Panc1 (cell line): ENCODE measurements around the gene IFI44L. TPM values are rescaled to one million over a fixed set of nuclear protein-coding genes. Genes with fewer than 3 reads are reported as not detected.

Experiments used
- ATAC-seq: fragments of 200-7000 bp; cut with Tn5 transposase; 2 replicates; pipeline ENCODE4 v1.9.1; 2020; ENCODE audit warnings: mild to moderate bottlenecking, moderate library complexity
- BruUV-seq: library from RNA; stranded (reverse); fragments of 400-500 nt; replicated peaks from 2 replicates; lab custom pipeline; 2021; lab: Mats Ljungman, UMichigan
- CTCF ChIA-PET: fragments of 300-600 bp; sonication (Branson Sonifier 250); formaldehyde crosslinking; loops from one replicate; lab custom pipeline; 2022; ENCODE audit warnings: antibody characterized with exemption; lab: Charles Lee
- POLR2A ChIA-PET: fragments of 300-600 bp; sonication (Branson Sonifier 250); formaldehyde crosslinking; loops from one replicate; lab custom pipeline; 2022; ENCODE audit warnings: antibody characterized with exemption; lab: Charles Lee
- DNase-seq: peaks from one replicate; pipeline ENCODE4 v3.0.0-alpha.2; 2010; ENCODE audit warnings: low read depth, low spot score
- H3K27ac ChIP-seq: 2 replicates; pipeline ENCODE4 v1.5.1; 2011; ENCODE audit warnings: mild to moderate bottlenecking, low read length, inconsistent platforms
- H3K27me3 ChIP-seq: fragments of 200-500 bp; sonication (Bioruptor generic); 2 replicates; pipeline ENCODE4 v1.6.0; 2014; ENCODE audit warnings: low read length, inconsistent platforms; ENCODE audit not compliant: control insufficient read depth, insufficient read depth
- H3K36me3 ChIP-seq: fragments of 200-500 bp; sonication (Bioruptor generic); 2 replicates; pipeline ENCODE4 v1.5.1; 2014; ENCODE audit warnings: inconsistent platforms, mild to moderate bottlenecking, low read length, moderate library complexity; ENCODE audit not compliant: control insufficient read depth, insufficient read depth
- H3K4me1 ChIP-seq: 2 replicates; pipeline ENCODE4 v1.5.1; 2011; ENCODE audit warnings: inconsistent platforms, mild to moderate bottlenecking, low read length, moderate library complexity; ENCODE audit not compliant: control insufficient read depth, insufficient read depth
- H3K4me3 ChIP-seq, 2 experiments: 2 replicates each; pipeline ENCODE4 v1.5.1; 2011 to 2012; ENCODE audit warnings: low read depth in 2 of 2, low read length in 2 of 2, mild to moderate bottlenecking in 2 of 2, inconsistent platforms in 1 of 2, moderate library complexity in 1 of 2
- H3K9me3 ChIP-seq: fragments of 200-500 bp; sonication (Bioruptor generic); 2 replicates; pipeline ENCODE4 v1.5.1; 2014; ENCODE audit warnings: low read depth, mild to moderate bottlenecking, inconsistent platforms, low read length, moderate library complexity; ENCODE audit not compliant: control insufficient read depth, insufficient read depth
- POLR2AphosphoS5 ChIP-seq: IDR thresholded peaks from 2 replicates; pipeline ENCODE4 v1.6.1; 2012; ENCODE audit warnings: mild to moderate bottlenecking, low read depth, low read length, moderate library complexity
- SIN3A ChIP-seq: IDR thresholded peaks from 2 replicates; pipeline ENCODE4 v1.6.1; 2012; ENCODE audit warnings: low read depth, mild to moderate bottlenecking, low read length, moderate library complexity, borderline replicate concordance; ENCODE audit not compliant: insufficient read depth
- TCF7L2 ChIP-seq: IDR thresholded peaks from 2 replicates; pipeline ENCODE4 v1.6.1; 2011; ENCODE audit warnings: mild to moderate bottlenecking, low read depth, low read length, inconsistent platforms
- in situ Hi-C: cut with HindIII; loops from 2 replicates; pipeline ENCODE4 v1.10.0; 2016; ENCODE audit warnings: low sequenced_read_pairs, low pct_unique_long_range_greater_than_20kb
- intact Hi-C: fragments of 100-400 bp; cut with micrococcal nuclease; formaldehyde crosslinking; loops from one replicate; pipeline ENCODE4 v1.10.0; 2022; ENCODE audit not compliant: unreplicated experiment
- total RNA-seq: library from RNA; stranded (reverse); gene quantifications from one replicate; pipeline ENCODE4 v1.2.1, GENCODE V29; 2021; ENCODE audit not compliant: unreplicated experiment
- TF ChIP-seq, protein P1 (sequence below), 2 experiments: IDR thresholded peaks; 2 replicates each; pipeline ENCODE4 v1.6.1; 2011 to 2012; ENCODE audit warnings: low read depth in 2 of 2, control low read depth in 1 of 2, low read length in 1 of 2, mild to moderate bottlenecking in 1 of 2, moderate library complexity in 1 of 2; ENCODE audit not compliant: insufficient read depth in 1 of 2
- TF ChIP-seq, protein P2 (sequence below): fragments of 450-650 bp; IDR thresholded peaks from 2 replicates; pipeline ENCODE4 v1.5.1; 2017; ENCODE audit warnings: mild to moderate bottlenecking

The IFI44L gene
- total RNA-seq, 1 experiment from 2014 or later: 0.10 TPM

DNA sequence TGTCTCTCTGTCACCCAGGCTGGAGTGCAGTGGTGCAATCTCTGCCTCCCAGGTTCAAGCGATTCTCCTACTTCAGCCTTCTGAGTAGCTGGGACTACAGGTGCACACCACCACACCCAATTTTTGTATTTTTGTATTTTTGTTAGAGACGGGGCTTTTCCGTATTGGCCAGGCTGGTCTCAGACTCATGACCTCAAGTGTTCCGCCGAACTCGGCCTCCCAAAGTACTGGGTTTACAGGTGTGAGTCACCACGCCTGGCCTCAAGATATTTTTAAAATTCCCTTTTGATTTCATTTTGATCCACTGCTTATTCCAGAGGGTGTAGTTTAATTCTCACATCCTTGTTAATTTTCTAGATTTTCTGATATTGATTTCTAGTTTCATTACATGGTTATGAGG, 3.8 kb downstream of the IFI44L start:
- in situ Hi-C loops: no loop called here
- H3K9me3 ChIP-seq: no peaks in the 10 kb centered on the region
- H3K27me3 ChIP-seq: no peaks in the 10 kb centered on the region
- POLR2A ChIA-PET: no interaction called here
- DNase-seq: no peak
- H3K36me3 ChIP-seq: no peaks in the 10 kb centered on the region
- no peak overlapping the region for H3K27ac ChIP-seq
- CTCF ChIA-PET: no interaction called here
- ATAC-seq: no peak
- intact Hi-C loops: no loop called here
- no peaks in the 10 kb centered on the region for H3K4me1 ChIP-seq
- no peak overlapping the region for H3K4me3 ChIP-seq
- no TSS peak for BruUV-seq
- TF ChIP-seq, protein P1, sequence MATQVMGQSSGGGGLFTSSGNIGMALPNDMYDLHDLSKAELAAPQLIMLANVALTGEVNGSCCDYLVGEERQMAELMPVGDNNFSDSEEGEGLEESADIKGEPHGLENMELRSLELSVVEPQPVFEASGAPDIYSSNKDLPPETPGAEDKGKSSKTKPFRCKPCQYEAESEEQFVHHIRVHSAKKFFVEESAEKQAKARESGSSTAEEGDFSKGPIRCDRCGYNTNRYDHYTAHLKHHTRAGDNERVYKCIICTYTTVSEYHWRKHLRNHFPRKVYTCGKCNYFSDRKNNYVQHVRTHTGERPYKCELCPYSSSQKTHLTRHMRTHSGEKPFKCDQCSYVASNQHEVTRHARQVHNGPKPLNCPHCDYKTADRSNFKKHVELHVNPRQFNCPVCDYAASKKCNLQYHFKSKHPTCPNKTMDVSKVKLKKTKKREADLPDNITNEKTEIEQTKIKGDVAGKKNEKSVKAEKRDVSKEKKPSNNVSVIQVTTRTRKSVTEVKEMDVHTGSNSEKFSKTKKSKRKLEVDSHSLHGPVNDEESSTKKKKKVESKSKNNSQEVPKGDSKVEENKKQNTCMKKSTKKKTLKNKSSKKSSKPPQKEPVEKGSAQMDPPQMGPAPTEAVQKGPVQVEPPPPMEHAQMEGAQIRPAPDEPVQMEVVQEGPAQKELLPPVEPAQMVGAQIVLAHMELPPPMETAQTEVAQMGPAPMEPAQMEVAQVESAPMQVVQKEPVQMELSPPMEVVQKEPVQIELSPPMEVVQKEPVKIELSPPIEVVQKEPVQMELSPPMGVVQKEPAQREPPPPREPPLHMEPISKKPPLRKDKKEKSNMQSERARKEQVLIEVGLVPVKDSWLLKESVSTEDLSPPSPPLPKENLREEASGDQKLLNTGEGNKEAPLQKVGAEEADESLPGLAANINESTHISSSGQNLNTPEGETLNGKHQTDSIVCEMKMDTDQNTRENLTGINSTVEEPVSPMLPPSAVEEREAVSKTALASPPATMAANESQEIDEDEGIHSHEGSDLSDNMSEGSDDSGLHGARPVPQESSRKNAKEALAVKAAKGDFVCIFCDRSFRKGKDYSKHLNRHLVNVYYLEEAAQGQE (IDR thresholded peaks at IDR 0.05; ENCODE audit: insufficient read depth in 1 of 2, low read depth in 2 of 2, low read length in 1 of 2): no peak
- TF ChIP-seq SIN3A (no peak), POLR2AphosphoS5 (no peak), TCF7L2 (no peak)
- TF ChIP-seq, protein P2, sequence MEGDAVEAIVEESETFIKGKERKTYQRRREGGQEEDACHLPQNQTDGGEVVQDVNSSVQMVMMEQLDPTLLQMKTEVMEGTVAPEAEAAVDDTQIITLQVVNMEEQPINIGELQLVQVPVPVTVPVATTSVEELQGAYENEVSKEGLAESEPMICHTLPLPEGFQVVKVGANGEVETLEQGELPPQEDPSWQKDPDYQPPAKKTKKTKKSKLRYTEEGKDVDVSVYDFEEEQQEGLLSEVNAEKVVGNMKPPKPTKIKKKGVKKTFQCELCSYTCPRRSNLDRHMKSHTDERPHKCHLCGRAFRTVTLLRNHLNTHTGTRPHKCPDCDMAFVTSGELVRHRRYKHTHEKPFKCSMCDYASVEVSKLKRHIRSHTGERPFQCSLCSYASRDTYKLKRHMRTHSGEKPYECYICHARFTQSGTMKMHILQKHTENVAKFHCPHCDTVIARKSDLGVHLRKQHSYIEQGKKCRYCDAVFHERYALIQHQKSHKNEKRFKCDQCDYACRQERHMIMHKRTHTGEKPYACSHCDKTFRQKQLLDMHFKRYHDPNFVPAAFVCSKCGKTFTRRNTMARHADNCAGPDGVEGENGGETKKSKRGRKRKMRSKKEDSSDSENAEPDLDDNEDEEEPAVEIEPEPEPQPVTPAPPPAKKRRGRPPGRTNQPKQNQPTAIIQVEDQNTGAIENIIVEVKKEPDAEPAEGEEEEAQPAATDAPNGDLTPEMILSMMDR: no peak

DNA sequence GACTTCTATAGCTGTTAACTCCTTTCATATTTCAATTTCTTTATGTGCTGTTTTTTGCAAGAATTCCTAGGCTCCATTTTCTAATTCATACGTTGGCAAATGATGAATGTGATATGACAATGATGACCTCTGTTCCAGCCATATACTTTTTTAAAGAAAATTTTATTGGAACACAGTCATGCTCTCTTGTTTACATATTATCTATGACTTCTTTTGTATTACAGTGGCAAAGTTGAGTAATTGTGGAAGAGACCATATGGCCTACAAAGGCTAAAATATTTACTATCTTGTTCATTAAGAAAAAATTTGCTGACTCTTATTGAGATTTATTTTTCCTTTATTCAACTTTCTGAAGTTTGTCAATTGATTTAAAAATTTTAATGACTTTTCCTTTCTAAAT, 7.1 kb downstream of the IFI44L start:
- in situ Hi-C loops: no loop called here
- Histone ChIP-seq H3K9me3 (no peaks in the 10 kb centered on the region), H3K27ac (no peak overlapping the region), H3K27me3 (no peaks in the 10 kb centered on the region), H3K36me3 (no peaks in the 10 kb centered on the region), H3K4me3 (no peak overlapping the region), H3K4me1 (no peaks in the 10 kb centered on the region)
- TF ChIP-seq, protein P2: no peak
- TF ChIP-seq TCF7L2: no peak
- ATAC-seq: no peak
- no peak for DNase-seq
- BruUV-seq: no TSS peak
- intact Hi-C loops: no loop called here
- ChIA-PET CTCF (no interaction called here), POLR2A (no interaction called here)

DNA sequence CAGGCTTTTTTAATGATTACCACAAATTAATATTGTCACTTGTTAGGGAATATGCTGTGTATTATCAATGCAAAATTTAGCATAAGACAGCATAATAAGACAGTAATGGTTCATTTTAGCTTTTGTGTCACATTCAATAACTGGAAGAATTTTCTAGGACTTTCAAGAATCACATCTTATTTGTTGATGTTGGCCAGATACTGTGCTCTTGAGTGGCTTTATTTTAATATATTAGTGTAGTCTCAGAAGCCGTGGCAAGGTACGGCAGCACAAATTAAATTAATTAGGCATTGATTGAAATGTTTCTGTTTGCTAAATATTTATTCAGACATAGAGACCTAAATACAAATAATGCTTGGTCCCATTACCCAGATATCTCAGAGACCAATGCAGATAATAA, 10.4 kb downstream of the IFI44L start:
- ChIA-PET CTCF (no interaction called here), POLR2A (no interaction called here)
- BruUV-seq: no TSS peak
- no peak for DNase-seq
- TF ChIP-seq POLR2AphosphoS5: no peak
- TF ChIP-seq, protein P1 (IDR thresholded peaks at IDR 0.05; ENCODE audit: insufficient read depth in 1 of 2, low read depth in 2 of 2, low read length in 1 of 2): no peak
- TF ChIP-seq TCF7L2: no peak
- no peak for TF ChIP-seq SIN3A
- TF ChIP-seq, protein P2: no peak
- H3K27ac ChIP-seq: no peak overlapping the region
- no peaks in the 10 kb centered on the region for H3K4me1 ChIP-seq
- no peaks in the 10 kb centered on the region for H3K27me3 ChIP-seq
- no peak for ATAC-seq
- H3K9me3 ChIP-seq: no peaks in the 10 kb centered on the region
- in situ Hi-C loops: no loop called here
- intact Hi-C loops: no loop called here
- no peak overlapping the region for H3K4me3 ChIP-seq
- H3K36me3 ChIP-seq: no peaks in the 10 kb centered on the region
